ENCODE data around the gene ZMIZ1. TPM values are rescaled to one million over a fixed set of nuclear protein-coding genes. Genes with fewer than 3 reads are reported as not detected.

The ZMIZ1 gene
- total RNA-seq, 1 experiment from 2014 or later, result 34.2 TPM

- intact Hi-C loops (cut with micrococcal nuclease; ENCODE audit: unreplicated experiment), result no loop called here
- no peak overlapping the region for H3K27ac ChIP-seq (ENCODE audit: low read length)
- H3K36me3 ChIP-seq (ENCODE audit: control insufficient read depth, insufficient read depth, low read length), result no peaks in the 10 kb centered on the region
- H3K4me3 ChIP-seq (ENCODE audit: low read depth in 2 of 2, low read length in 2 of 2), result no peak overlapping the region
- ChIA-PET POLR2A (interaction anchor here (0.8 kb wide), 1 partner anchor 109 kb away, joined by 6 read pairs; no protein-coding TSS in a partner anchor), CTCF (no interaction called here)
- TF ChIP-seq, protein P1, sequence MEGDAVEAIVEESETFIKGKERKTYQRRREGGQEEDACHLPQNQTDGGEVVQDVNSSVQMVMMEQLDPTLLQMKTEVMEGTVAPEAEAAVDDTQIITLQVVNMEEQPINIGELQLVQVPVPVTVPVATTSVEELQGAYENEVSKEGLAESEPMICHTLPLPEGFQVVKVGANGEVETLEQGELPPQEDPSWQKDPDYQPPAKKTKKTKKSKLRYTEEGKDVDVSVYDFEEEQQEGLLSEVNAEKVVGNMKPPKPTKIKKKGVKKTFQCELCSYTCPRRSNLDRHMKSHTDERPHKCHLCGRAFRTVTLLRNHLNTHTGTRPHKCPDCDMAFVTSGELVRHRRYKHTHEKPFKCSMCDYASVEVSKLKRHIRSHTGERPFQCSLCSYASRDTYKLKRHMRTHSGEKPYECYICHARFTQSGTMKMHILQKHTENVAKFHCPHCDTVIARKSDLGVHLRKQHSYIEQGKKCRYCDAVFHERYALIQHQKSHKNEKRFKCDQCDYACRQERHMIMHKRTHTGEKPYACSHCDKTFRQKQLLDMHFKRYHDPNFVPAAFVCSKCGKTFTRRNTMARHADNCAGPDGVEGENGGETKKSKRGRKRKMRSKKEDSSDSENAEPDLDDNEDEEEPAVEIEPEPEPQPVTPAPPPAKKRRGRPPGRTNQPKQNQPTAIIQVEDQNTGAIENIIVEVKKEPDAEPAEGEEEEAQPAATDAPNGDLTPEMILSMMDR (IDR thresholded peaks at IDR 0.05), result no peak
- TF ChIP-seq POLR2AphosphoS5 (IDR thresholded peaks at IDR 0.05; ENCODE audit: low read depth, low read length), result no peak
- TF ChIP-seq, protein P2, sequence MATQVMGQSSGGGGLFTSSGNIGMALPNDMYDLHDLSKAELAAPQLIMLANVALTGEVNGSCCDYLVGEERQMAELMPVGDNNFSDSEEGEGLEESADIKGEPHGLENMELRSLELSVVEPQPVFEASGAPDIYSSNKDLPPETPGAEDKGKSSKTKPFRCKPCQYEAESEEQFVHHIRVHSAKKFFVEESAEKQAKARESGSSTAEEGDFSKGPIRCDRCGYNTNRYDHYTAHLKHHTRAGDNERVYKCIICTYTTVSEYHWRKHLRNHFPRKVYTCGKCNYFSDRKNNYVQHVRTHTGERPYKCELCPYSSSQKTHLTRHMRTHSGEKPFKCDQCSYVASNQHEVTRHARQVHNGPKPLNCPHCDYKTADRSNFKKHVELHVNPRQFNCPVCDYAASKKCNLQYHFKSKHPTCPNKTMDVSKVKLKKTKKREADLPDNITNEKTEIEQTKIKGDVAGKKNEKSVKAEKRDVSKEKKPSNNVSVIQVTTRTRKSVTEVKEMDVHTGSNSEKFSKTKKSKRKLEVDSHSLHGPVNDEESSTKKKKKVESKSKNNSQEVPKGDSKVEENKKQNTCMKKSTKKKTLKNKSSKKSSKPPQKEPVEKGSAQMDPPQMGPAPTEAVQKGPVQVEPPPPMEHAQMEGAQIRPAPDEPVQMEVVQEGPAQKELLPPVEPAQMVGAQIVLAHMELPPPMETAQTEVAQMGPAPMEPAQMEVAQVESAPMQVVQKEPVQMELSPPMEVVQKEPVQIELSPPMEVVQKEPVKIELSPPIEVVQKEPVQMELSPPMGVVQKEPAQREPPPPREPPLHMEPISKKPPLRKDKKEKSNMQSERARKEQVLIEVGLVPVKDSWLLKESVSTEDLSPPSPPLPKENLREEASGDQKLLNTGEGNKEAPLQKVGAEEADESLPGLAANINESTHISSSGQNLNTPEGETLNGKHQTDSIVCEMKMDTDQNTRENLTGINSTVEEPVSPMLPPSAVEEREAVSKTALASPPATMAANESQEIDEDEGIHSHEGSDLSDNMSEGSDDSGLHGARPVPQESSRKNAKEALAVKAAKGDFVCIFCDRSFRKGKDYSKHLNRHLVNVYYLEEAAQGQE (IDR thresholded peaks at IDR 0.05; ENCODE audit: insufficient read depth in 1 of 2, low read depth in 2 of 2, low read length in 1 of 2), result no peak
- no peak for TF ChIP-seq TCF7L2 (IDR thresholded peaks at IDR 0.05; ENCODE audit: low read depth, low read length)
- TF ChIP-seq SIN3A (IDR thresholded peaks at IDR 0.05; ENCODE audit: borderline replicate concordance, insufficient read depth, low read depth, low read length), result no peak
- no peak for DNase-seq (ENCODE audit: low read depth, low spot score)
- no peaks in the 10 kb centered on the region for H3K9me3 ChIP-seq (ENCODE audit: control insufficient read depth, insufficient read depth, low read depth, low read length)
- no peaks in the 10 kb centered on the region; the same call in 1 of the 2 replicates for H3K4me1 ChIP-seq (ENCODE audit: control insufficient read depth, insufficient read depth, low read length)
- H3K27me3 ChIP-seq (ENCODE audit: control insufficient read depth, insufficient read depth, low read length), result no peaks in the 10 kb centered on the region
- in situ Hi-C loops (cut with HindIII; ENCODE audit: low pct_unique_long_range_greater_than_20kb, low sequenced_read_pairs), result no loop called here
- ATAC-seq, result no peak
- BruUV-seq (replicated peaks), result no TSS peak
Observed at GRCh38 chr10:79256264-79256806, 187.6 kb downstream of the ZMIZ1 start.

- CTCF ChIA-PET, result no interaction called here
Observed at GRCh38 chr10:79258894-79259293, 190.1 kb downstream of the ZMIZ1 start.

More at GRCh38 chr10:79258894-79259293, 190.1 kb downstream of the ZMIZ1 start:
- BruUV-seq (replicated peaks), result no TSS peak
- H3K36me3 ChIP-seq (ENCODE audit: control insufficient read depth, insufficient read depth, low read length), result no peaks in the 10 kb centered on the region
- no peaks in the 10 kb centered on the region for H3K9me3 ChIP-seq (ENCODE audit: control insufficient read depth, insufficient read depth, low read depth, low read length)
- H3K27me3 ChIP-seq (ENCODE audit: control insufficient read depth, insufficient read depth, low read length), result no peaks in the 10 kb centered on the region
- H3K27ac ChIP-seq (ENCODE audit: low read length), result no peak overlapping the region
- DNase-seq (ENCODE audit: low read depth, low spot score), result no peak
- H3K4me1 ChIP-seq (ENCODE audit: control insufficient read depth, insufficient read depth, low read length), result no peaks in the 10 kb centered on the region; the same call in 1 of the 2 replicates
- in situ Hi-C loops (cut with HindIII; ENCODE audit: low pct_unique_long_range_greater_than_20kb, low sequenced_read_pairs), result no loop called here
- TF ChIP-seq, protein P2 (IDR thresholded peaks at IDR 0.05; ENCODE audit: insufficient read depth in 1 of 2, low read depth in 2 of 2, low read length in 1 of 2), result no peak
- TF ChIP-seq TCF7L2 (IDR thresholded peaks at IDR 0.05; ENCODE audit: low read depth, low read length) (no peak), POLR2AphosphoS5 (IDR thresholded peaks at IDR 0.05; ENCODE audit: low read depth, low read length) (no peak), SIN3A (IDR thresholded peaks at IDR 0.05; ENCODE audit: borderline replicate concordance, insufficient read depth, low read depth, low read length) (no peak)
- TF ChIP-seq, protein P1 (IDR thresholded peaks at IDR 0.05), result no peak
- H3K4me3 ChIP-seq (ENCODE audit: low read depth in 2 of 2, low read length in 2 of 2), result no peak overlapping the region
- no peak for ATAC-seq
- POLR2A ChIA-PET, result no interaction called here
- intact Hi-C loops (cut with micrococcal nuclease; ENCODE audit: unreplicated experiment), result no loop called here
